NCI-H446 (cell line): ENCODE measurements around the gene TBCD.

ENCODE experiments used
- DNase-seq, 2 experiments: peaks; one replicate each; lab custom pipeline; 2025; lab: John Stamatoyannopoulos, UW

The TBCD gene

DNA sequence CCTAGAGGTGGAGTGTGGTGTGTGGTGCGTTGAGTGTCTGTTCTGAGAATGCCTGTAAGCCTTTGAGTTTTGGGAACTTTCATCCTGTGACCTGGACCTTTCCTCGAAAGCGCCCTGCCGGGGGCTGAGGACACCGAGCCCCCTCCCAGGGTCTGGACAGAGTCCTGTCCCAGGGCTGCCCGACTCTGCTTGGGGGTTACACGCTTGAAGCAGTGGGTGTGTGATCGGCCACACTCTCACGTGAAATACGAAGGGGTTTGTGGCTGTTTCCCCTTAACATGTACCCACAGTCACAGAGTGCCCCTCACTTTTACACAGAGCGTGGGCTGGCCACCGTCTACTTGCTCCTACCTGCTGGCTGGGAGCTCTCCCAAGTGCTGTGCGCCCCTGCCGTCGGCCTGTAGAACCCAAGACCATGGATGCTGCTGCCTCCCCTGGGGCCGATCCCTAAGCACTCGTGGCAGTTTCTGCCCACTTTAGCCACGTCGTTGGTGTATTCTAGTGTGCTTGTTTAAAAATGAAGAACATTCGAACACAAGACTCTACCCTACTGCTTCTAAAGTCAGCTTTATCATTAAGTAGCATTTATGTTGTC lies 81.1 kb downstream of the TBCD start:
- DNase-seq: no peak

DNA sequence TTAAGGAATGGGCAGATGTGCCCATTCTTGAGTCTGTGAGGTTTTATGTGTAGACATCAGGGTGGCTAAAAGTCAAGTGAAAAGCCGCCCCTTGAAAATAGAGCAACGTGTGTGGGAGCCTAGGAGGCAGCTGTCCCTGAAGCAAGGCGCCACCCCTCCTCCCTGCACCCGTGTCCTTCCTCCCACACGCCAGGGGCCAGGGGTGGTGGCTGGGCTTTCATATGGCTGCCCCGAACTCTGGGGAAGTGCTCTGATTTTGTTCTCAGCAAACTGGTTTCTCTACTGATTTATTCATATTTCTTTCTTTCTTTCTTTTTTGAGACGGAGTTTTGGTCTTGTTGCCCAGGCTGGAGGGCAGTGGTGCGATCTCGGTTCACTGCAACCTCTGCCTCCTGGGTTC lies 83.3 kb downstream of the TBCD start:
- no peak for DNase-seq

DNA sequence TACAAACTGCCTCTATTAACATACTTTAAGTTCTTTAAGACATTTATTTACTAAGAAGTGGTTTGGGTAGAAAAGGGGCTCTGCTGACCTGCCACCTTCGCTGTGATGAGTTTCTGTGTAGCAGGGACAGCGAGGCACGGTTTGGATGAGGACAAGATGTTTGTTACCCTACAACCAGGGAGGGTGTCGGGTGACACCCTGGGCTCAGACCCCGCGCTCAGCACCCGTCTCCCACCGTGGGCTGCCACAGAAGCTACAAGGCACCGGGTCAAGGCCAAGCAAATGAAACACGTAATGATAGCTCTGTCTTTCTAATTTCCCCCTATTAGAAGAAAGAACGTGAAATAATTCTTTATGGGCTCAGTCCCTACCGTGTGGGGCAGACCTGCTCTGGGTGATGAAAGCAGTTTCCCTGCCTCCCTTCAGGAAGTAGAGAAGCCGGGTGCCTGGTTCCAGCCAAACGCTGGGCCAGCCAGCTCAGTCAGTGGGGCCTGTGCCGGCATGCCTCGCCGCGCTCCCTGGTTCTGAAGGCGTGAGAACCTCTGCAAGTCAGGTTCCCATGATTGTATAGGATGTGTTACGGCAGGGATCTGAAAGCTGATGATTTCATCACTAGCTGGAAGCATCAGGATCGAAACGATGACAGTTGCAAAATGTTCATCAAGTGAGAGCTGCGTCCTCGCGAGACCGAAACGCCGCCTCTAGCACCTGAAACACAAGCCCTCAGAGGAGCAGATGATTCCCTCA lies 84.1 kb downstream of the TBCD start:
- no peak for DNase-seq

DNA sequence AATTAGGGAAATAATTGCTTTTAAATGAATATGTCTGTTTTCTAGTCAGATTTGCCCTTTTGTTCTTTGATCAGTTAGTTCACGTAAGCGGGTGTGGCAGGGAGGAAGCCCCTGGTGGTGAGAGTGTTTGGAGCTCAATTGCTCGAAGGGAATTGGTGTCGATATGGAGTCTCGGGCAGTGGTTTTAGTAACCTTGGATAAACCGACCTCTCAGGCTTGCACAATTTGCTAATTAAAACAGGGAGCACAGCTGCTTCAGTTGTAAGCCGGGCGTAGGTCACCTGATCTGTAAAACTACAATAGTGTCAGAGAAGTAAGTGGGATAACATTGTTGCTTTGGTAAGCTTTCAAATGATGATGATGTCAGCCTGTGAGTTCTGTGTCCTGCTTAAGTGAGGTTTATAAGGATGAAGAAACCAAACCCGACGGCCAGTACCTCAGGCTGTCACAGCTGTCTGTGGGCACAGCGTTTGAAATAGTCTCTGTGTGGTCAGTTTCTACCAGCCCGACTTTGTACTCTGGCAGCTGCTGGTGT lies 85.0 kb downstream of the TBCD start:
- DNase-seq: no peak

DNA sequence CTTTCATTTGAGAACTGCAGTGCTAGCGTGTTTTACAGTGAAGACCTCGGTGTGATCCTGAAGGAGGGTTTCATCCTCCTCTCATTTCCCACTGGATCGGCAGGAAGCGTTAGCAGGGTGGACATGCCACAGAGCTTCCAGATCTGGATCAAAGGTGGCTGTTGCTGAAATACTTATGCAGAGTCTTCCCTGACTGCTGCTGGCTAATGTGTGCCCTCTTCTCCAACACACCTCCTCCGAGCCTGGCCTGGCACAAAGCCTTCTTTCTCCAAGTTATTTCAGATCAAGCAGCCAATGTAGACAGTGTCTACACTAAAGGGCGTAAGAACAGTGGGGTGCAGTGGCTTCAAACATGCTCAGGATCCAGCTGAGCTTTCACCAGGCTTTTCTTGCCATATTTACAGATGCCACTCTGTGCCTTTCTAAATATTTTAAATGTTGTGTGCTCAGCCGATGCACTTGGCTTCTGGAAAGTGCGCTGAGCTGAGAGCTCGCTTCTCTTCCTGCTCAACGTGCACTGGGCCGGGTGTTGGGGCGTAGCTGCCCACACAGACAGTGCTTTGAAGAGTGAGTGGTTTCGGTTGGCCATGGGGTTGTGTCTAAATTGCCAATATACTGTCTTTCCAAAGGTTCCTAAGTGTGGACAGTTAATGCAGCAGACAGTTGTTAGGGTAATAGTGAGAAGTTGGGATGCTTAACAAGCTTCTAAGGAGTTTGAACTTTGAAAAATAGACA lies 85.9 kb downstream of the TBCD start:
- no peak for DNase-seq

DNA sequence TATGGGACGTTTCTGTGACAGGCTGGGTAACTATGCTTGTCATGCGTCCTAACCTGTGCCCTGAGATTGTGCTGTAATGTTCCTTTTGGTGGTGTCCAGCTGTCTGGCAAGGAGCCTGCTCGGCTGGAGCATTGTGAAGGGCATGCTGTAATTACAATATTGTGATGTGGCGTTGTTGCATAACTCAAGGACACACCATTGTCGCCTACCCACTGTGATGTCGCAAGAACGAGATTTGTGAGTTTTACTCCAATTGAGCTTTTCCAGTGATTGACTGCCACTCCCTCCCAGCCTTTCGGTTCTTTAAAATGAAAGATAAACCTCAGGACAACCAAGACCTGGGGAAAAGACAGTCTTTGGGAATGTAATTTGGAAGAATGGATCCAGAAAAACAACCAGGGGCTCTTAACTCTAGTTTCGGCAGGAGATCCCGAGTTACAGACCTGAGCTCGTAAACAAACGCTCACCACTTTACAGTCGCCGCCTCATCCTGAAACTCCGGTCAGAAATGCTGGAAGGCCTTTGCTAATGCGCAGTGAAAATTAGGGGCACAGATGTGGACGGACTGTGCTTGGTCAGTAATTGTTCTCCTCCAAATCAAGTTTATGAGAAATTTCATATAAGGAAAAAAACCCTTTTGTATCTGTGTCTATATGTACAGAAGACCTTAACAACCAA lies 86.7 kb downstream of the TBCD start:
- DNase-seq: no peak

DNA sequence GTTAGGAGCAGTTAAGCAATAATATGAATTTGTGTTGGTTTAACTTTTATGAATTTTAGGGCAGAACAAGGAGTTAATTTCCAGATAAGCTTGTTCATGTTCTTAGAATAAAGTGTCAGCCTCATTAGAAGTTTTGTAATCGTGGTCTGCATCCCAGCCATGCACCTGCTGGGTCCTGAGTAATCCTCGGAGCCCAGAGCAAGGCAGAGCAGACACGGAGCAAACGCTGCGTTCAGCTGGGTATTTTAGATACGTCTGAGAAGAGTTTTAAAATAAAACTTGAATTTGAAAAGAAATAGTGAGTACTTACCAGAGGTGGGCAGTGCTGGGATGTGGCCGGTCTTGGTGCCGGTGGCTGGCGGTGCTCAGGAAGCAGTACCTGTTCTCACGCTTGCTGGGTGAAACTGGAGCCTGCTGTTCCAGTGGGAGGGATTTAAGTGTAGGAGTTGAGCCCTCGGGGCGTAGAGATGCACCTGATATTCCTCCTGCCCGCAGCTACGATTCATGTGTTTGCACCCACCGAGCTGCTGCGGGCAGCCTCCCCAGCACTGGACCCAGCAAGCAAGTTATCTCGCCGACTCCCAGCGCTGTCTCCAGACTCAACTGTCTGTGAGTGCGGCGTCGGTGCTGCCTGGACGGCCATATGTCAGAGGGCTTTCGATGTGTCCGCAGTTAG lies 87.9 kb downstream of the TBCD start, which contains the start of gene ZNF750:
TSS of gene ZNF750 (minus strand) at position 406 of the 676 bp plus-strand sequence. CDS start 7,568 bp downstream, outside the sequence.
- DNase-seq: no peak

DNA sequence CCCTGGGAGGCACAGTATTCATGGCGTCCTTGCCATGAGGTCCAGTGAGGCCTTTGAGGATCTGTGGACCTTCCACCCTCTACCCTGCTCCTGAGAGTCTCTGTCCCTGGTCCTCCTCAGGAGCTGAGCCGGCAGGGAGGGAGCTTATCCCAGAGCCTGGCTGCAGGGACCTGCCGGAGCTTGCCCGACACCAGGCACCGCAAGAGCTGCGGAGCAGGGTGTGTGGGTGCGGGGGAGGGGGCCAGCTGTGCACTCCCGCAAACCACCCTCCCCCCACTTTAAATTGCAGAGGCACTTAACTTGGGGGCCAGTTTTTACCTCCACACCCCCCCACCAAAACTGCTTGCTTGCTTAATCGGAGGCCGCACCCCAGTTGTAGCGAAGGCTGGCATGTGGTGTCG lies 88.6 kb downstream of the TBCD start:
- DNase-seq: no peak

DNA sequence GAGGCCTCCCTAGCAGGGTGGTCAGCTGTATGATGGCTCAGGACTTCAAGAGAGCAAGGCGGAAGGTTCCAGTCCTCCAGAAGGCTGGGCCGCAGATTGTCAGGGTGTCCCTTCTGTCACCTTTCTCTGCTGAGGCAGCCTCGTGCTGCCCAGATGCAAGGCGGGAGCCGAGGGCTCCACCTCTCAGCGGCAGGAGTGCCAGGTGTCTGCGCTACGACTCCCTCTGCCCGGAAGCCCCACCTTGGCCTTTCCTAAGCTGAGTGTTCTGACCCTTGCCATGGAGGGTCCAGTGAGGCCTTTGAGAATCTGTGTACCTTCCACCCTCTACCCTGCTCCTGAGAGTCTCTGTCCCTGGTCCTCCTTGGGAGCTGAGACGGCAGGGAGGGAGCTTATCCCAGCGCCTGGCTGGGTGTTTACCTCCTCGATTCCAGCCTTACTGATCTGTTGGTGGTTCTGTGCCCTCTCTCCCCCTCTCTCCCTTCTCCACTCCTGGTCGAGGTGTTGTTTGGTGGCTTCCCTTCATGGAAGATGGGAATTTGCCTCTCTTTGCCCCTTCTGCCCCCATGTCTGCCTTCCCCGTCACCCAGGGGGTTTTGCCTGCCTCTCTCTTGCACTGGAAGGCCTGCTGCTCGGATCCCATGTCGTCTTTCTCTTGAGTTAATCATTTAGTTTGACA lies 90.2 kb downstream of the TBCD start:
- DNase-seq: no peak

DNA sequence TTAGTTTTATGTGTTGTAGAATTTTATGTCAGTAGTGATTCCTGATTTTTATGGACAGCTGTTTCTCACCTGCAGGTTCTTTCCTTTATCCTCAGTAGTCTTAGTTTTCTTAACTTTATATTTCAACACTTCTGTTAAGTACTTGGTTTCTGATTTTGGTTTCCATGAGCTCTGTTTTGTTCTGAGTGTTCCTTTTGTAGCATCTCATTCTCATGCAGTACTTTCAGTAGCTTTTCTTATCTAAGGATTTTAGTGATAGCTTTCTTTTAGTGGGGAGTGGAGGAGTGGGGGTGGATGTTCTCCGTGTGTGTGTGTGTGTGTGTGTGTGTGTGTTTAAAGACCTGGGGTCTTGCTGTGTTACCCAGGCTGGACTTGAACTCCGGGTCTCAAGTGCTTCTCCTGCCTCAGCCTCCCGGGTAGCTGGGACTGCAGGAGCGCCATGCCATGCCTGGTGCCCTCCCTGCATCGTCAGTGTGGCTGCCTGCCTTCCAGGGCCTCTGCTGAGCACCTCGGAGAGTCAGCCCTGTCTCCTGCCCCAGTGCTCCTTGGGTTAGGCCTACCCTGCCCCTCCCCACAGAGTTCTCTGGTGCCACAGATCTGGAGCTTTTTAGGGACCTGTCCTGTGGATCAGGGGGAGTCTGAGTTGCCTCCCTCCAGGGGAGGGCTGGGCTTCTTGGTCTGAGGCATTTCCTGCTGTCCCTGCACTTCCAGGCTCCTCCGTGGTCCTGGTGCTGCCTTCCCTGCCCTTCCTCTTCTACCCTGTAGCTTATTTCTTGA lies 92.2 kb downstream of the TBCD start:
- DNase-seq: no peak

DNA sequence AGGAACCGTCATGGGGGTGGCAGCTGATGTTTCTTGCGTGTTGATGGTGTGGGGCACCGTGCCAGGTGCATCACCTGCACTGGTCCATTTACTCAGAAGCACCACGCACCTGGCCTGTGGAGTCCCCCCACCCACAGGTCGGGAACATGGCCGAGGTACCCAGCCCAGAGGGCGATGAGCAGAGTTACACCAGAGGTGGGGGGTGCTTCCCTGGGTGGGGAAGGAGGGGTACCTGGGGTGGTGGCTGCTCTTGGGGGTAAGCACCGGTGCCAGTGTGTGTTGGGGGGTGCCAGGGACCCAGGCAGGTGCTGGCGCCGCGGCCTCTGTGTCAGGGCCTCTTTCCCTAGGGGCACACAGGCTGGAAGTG lies 92.9 kb downstream of the TBCD start:
- no peak for DNase-seq

DNA sequence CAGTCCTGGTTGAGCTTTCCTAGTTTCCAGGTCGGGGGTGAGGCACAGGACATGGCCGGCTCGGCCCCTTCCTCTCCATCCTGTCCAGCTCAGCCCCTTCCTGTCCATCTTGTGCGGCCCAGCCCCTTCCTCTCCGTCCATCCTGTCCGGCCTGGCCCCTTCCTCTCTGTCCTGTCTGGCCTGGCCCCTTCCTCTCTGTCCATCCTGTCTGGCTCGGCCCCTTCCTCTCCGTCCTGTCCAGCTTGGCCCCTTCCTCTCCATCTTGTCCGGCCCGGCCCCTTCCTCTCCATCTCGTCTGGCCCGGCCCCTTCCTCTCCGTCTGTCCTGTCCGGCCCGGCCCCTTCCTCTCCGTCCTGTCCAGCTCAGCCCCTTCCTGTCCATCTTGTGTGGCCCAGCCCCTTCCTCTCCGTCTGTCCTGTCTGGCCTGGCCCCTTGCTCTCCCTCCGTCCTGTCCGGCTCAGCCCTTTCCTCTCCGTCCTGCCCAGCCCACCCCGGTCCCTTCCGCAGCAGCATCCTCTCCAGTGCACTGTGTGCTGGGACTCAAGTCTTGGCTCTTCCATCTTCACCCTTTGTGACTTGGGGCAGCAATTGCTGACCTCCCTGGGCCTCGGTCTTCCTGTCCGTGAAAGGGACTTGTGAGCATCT lies 93.4 kb downstream of the TBCD start:
- no peak for DNase-seq

DNA sequence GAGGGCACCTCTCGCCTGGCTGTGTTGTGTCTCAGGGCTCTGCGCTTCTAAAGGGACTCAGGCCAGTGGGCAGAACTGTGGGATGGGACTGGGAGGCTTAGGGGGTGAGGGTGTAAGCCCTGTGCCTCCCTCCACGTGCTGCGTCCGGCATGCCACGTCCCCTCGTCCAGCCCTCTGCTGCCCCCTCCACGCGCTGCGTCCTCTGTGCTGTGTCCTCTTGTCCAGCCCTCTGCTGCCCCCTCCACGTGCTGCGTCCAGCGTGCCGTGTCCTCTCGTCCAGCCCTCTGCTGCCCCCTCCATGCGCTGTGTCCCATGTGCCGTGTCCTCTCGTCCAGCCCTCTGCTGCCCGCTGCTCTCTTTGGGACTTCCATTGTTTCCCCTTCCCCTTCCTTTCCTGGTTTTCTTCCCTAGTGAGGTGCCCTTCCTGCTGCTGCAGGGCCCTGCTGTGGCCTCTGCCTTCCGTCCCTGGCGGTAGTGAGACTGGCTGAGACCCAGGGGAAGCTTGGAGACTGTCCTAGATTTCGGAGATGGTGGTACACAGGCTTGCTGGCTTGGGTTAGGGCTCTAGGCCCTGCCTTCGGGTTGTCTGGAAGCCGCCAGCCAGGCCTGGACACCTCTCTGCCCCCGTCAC lies 94.3 kb downstream of the TBCD start:
- no peak for DNase-seq

DNA sequence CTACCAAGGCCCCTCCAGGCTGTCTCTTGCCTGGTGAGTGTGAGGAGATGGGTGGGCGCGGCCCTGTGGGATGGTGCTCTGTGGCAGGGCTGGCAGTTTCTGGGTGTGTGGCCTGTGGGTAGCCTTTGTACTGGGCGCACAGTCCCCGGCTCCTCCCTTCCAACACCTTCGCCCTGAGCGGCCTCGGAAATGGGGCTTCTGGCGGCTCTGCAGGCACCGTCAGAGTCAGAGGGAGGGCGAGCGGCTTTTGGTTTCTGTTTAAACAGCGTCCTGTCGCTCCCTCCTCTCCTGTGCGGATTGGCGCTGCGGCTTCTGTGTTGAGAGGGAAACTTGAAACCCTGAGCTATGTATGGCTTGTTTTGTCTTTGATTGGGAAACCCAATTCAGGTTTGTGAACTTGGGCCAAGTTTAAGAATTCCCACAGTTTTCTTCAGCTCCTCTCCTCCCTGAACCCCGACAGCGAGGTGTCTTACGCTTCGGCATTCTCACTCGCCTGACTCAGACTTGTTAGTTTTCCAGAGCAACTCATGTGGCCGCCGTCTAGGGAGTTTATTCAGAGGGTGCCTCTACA lies 96.2 kb downstream of the TBCD start:
- DNase-seq: no peak

DNA sequence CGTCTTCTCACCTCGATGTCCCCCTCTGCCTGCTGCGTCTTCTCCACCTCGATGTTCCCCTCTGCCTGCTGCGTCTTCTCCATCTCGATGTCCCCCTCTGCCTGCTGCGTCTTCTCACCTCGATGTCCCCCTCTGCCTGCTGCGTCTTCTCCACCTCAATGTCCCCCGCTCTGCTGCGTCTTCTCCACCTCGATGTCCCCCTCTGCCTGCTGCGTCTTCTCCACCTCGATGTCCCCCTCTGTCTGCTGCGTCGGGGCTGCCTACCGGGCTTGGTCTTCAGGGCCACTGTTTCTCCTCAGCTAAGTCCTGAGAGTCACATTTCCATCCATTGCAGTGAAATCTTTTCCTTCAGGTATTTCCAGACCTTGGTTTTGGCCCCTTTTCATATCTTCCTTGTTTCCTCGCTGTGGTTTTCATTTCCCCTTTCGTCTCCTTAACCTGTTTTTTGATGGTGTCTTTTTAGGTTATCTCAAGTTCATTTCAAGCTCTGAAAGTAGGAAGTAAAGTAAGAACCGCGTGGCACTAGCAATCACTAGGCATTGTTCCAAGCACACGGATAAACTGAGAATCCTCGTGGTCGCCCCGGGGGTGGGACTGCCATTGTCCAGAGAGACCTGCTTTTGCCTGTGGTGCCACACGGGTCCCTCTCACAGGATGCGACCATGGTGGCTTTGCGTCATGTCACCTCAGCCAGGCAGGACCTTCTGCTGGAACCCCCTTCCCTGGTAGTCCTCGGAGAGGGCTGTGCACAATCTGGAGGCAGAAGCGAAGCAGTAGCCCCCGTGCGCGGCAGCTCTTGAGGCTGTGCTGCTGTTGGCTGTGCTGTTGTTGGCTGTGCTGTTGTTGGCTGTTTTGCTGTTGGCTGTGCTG lies 97.4 kb downstream of the TBCD start:
- DNase-seq: no peak

DNA sequence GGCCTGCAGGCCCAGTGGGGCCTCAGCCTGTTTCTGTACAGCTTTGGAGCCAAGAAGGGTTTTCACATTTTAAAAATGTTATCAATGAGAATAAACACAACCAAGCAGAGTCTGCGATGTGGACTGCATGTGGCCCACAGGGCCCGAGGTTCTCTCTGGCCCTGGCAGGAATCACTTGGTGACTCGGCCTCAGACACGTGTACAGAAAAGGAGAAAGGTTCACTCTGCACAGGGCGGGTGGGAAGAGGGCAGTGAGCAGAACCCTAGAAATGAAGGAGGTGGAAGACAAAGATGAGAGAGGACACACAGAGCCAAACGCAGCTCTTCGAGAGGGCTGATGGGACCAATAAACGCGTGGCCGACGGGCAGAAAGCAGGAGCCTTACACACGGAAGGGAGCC lies 99.5 kb downstream of the TBCD start:
- DNase-seq: no peak

DNA sequence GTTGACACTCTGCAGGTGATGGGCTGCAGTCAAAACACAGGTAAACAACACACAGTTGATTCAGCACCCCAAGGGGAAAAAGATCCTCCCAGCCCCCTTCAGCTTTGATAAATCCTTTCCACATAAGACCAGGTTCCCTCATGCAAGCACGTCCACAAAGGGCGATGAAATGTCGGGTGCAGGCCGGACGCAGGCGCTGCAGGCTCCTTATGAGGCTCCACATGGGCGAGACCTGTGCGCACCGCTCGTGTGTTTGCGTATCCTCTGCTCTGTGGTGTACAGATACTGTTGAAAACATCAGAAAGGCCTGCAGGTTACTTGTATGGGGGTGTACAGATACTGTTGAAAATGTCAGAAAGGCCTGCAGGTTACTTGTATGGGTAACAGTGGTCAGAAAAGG lies 102.4 kb downstream of the TBCD start:
- DNase-seq: no peak

DNA sequence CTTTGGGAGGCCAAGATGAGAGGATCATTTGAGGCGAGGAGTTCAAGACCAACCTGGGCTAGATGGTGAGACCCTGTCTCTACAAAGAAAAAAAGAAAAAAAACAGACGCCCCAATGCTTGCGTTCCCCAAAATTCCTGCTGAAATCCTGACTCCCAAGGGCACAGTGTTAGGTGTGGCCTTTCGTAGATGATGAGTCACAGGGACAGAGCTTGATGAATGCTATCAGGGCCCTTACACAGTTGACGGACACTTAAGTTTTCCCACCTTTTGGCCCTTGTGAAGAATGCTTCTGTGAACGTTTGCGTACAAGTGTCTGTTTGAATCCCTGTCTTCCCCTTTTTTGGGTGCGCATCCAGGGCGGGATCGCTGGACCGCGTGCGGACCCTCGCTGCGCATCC lies 104.5 kb downstream of the TBCD start:
- no peak for DNase-seq
